Ectodermal cell (in vitro differentiated cells): ENCODE data around the gene ASPG.
"Not testable (repeated sequence)": the region's sequence is repeated elsewhere in the genome, so short reads cannot be mapped to it uniquely, and the experiment has no call there.

Experiments
- H3K27ac ChIP-seq: 2 replicates; pipeline ENCODE4 v1.7.0; 2013; ENCODE audit warnings: mild to moderate bottlenecking, low read depth, low read length; ENCODE audit not compliant: insufficient read depth, poor library complexity, severe bottlenecking
- H3K27me3 ChIP-seq: 2 replicates; pipeline ENCODE4 v1.7.0; 2013; ENCODE audit warnings: mild to moderate bottlenecking, low read length; ENCODE audit not compliant: insufficient read depth, control insufficient read depth, poor library complexity, severe bottlenecking
- H3K36me3 ChIP-seq: one replicate; pipeline ENCODE4 v1.7.0; 2013; ENCODE audit warnings: low read length; ENCODE audit not compliant: control insufficient read depth, insufficient read depth
- H3K4me1 ChIP-seq: one replicate; pipeline ENCODE4 v1.7.0; 2013; ENCODE audit warnings: low read length; ENCODE audit not compliant: control insufficient read depth, insufficient read depth
- H3K4me3 ChIP-seq: 2 replicates; pipeline ENCODE4 v1.7.0; 2013; ENCODE audit warnings: low read depth, low read length, control low read depth; ENCODE audit not compliant: insufficient read depth
- H3K9me3 ChIP-seq: 2 replicates; pipeline ENCODE4 v1.7.0; 2013; ENCODE audit warnings: mild to moderate bottlenecking, low read length, moderate library complexity; ENCODE audit not compliant: control insufficient read depth
- WGBS, 2 experiments: methylation state at CpG; one replicate each; pipeline ENCODE4 v1.1.7; 2013; ENCODE audit warnings: missing lambda C conversion rate in 2 of 2; 5-methylcytosine and 5-hydroxymethylcytosine counted together

ASPG gene

DNA sequence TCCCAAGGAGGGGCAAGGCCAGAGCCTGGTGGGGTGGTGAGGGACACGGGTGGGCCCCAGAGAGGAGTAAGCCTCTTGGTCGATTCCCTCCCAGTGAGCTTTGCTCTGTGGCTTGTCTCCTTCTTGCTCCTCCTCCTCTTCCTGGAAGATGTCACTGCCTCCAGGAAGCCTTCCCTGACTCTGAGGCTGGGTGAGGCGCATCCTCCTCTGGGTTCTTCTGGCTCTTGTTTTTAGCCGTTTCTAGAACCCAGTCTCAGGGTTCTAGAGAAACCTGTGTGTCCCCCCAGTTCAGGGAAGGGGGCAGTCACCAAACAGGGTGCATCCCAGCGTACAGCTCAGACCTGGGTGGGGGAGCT is 65.5 kb downstream of the ASPG start:
- Histone ChIP-seq H3K4me3 (no peak overlapping the region), H3K4me1 (peaks cover 24% of the 10 kb centered on the region), H3K27ac (no peak overlapping the region), H3K36me3 (no peaks in the 10 kb centered on the region), H3K27me3 (no peaks in the 10 kb centered on the region), H3K9me3 (no peaks in the 10 kb centered on the region)
- 85 to 89% methylated on average over 5 of the region's 5 CpGs for WGBS, 2 experiments

DNA sequence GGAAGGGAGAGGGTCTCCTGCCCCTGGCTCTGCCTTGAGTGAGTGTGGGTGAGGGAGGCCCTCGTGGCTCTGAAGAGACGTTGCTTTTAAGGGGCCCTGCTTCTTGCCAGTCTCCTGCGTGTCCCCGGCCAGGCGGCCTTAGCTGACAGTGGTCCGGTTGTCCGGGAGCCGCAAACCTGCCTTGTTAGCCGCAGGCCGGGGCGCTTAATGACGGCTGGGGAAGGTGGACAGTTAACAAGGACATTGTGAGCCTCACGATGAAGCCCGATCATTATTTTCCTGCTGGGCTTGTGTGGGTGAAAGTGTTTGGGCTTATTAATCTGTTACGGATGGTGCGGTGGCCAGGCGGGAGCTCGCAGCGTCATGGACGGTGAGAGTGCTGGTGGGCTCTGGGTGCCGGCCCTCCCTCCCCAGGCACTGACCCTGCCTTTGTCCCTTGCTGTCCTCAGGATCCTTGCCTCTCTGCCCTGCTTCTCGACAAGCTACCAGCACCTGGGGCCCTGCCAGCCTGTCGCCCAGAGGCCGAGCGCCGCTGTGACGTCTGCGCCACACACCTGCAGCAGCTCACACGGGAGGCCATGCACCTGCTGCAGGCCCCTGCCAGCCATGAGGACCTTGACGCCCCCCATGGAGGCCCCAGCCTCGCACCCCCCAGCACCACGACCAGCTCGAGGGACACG is 66.2 kb downstream of the ASPG start:
- no peak overlapping the region for H3K27ac ChIP-seq
- no peaks in the 10 kb centered on the region for H3K9me3 ChIP-seq
- WGBS, 2 experiments = 92% methylated on average over 34 of the region's 34 CpGs
- no peaks in the 10 kb centered on the region for H3K27me3 ChIP-seq
- no peaks in the 10 kb centered on the region for H3K36me3 ChIP-seq
- peaks cover 24% of the 10 kb centered on the region for H3K4me1 ChIP-seq
- no peak overlapping the region for H3K4me3 ChIP-seq

DNA sequence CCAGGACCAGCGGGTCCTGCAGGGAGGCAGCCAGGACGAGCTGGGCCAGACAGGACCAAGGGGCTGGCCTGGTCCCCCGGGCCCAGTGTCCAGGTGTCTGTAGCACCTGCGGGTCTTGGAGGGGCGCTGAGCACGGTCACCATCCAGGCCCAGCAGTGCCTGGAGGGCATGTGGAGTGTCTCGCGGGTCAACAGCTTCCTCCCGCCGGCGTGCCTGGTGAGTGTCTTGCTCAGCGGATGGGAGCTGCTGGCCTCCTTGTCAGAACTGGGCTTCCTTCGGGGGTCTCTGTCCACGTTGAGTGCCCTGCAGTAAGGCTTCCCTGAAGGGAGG is 66.7 kb downstream of the ASPG start:
- H3K9me3 ChIP-seq = no peaks in the 10 kb centered on the region
- H3K4me1 ChIP-seq = peaks cover 24% of the 10 kb centered on the region
- no peak overlapping the region for H3K4me3 ChIP-seq
- no peaks in the 10 kb centered on the region for H3K36me3 ChIP-seq
- H3K27me3 ChIP-seq = no peaks in the 10 kb centered on the region
- 93 to 96% methylated on average over 14 of the region's 14 CpGs for WGBS, 2 experiments
- no peak overlapping the region for H3K27ac ChIP-seq

DNA sequence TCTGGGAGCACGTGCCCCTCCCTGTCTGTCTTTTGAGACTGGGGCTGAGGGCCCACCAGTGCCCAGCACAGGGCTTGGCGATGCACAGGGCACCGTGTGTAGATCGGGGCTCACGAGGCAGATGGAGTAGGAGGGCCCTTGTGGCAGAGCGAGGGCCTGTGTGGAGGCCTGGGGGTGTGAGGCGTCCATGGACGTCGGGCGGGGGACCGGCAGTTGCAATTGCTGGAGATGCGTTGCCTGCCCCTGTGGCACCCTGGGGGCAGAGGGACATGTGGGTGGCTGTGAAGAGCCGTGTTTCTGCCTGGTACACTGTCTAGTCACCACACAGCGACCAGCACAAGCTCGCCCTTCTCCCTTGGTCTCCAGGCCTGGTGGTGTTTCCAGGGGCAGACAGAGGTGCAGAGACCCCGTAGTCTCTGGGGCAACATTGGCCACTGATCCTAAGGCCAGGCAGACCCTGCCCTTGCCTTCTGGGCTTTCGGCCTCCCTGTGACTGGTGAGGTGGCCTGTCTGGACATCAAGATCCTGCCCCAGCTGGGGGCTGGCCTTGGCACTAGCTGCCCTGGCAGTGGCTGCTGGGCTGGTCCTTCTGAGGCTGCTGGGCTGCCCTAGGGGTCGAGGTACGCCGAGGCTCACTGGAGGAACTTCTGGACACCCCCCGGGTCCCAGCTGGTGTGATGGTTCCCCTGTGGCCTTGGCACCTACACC is 67.3 kb downstream of the ASPG start:
- Histone ChIP-seq H3K9me3 (no peaks in the 10 kb centered on the region), H3K27me3 (no peaks in the 10 kb centered on the region), H3K4me3 (no peak overlapping the region), H3K4me1 (peaks cover 19% of the 10 kb centered on the region), H3K36me3 (no peaks in the 10 kb centered on the region), H3K27ac (no peak overlapping the region)
- 95 to 97% methylated on average over 21 of the region's 21 CpGs for WGBS, 2 experiments

DNA sequence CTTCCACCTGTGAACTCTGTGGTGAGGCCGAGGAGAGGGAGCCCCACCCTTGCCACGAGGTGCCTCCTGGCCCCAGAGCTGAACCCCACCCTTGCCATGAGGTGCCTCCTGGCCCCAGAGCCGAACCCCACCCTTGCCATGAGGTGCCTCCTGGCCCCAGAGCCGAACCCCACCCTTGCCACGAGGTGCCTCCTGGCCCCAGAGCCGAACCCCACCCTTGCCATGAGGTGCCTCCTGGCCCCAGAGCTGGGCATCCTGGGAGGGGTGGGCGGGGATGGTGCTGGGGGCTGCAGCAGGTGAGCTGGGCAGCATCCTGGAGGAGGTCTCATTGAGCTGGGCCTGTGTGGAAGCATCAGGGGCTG is 67.9 kb downstream of the ASPG start:
- not testable (repeated sequence) for H3K36me3 ChIP-seq, H3K27me3 ChIP-seq, H3K27ac ChIP-seq, H3K9me3 ChIP-seq, H3K4me3 ChIP-seq
- WGBS, 2 experiments = 53 to 58% methylated on average over 6 to 7 of the region's 7 CpGs
- H3K4me1 ChIP-seq = peaks cover 13% of the 10 kb centered on the region

DNA sequence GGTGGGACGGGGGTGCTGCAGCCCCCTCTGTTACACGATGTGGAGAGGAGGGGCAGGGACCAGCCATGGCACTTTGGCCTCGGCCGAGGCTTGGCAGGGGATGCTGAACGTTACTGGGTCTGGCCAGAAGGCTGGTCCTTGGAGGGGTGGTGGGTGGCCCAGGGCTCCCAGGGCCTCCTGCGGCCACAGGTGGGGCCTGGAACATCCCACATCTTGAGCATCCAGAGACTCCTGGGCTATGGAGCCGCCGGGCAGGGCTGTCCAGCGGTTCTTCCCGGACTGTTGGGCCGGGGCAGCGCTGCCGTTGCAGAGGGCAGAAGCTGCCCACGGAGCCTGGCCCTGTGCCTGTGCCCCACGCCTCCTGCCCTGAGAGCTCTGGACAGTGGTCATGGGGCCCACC is 68.7 kb downstream of the ASPG start:
- Histone ChIP-seq H3K27ac (no peak overlapping the region), H3K4me1 (peaks cover 5% of the 10 kb centered on the region), H3K27me3 (no peaks in the 10 kb centered on the region), H3K4me3 (no peak overlapping the region), H3K9me3 (no peaks in the 10 kb centered on the region), H3K36me3 (no peaks in the 10 kb centered on the region)
- WGBS, 2 experiments = 88 to 89% methylated on average over 15 of the region's 15 CpGs

DNA sequence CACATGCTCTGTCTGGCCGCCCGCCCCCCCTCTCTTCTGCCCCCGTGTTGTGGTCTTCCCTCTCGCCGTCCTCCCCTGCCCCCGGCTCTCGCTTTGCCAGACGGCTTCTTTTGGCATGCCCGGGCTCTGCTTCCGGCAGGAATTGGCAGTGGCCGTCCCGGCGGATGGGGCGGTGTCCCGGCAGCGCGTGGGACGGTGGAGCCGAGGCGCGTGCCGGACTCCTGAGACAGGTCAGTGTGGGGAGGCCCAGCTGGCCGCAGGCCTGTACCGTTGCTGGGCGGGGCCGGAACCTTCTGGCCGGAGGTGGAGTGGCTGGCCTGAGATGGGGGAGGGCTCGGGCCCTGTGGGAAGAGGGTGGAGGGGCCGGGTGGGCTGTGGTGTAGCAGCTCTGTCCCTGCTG is 70.0 kb downstream of the ASPG start:
- Histone ChIP-seq H3K36me3 (no peaks in the 10 kb centered on the region), H3K4me3 (no peak overlapping the region), H3K27ac (no peak overlapping the region), H3K9me3 (no peaks in the 10 kb centered on the region), H3K4me1 (no peaks in the 10 kb centered on the region), H3K27me3 (no peaks in the 10 kb centered on the region)
- WGBS, 2 experiments = 93 to 94% methylated on average over 29 of the region's 29 CpGs

DNA sequence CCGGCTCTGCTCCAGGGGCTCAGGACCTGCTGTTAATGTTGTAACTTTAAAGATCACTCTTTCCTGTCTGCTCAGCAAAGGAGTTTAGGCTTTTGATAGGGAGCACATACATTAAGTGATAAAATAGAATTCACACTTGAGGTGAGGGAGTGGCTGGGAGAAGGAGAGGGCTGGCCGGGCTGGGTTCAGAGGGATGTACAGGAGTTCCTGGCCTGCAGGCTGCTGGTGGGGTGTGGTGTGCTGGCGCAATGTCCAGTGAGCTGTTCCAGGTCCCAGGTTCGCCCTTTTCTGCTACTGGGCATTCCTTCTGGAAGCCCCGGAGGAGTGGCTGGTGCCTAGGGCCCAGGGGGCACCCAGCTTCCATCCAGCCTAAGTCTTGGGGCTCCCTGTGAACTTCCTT is 70.6 kb downstream of the ASPG start:
- Histone ChIP-seq H3K9me3 (no peaks in the 10 kb centered on the region), H3K27ac (no peak overlapping the region), H3K36me3 (no peaks in the 10 kb centered on the region), H3K4me3 (no peak overlapping the region), H3K27me3 (no peaks in the 10 kb centered on the region), H3K4me1 (no peaks in the 10 kb centered on the region)
- whole genome bisulfite sequencing, 2 experiments = 93 to 95% methylated on average over 5 of the region's 5 CpGs

DNA sequence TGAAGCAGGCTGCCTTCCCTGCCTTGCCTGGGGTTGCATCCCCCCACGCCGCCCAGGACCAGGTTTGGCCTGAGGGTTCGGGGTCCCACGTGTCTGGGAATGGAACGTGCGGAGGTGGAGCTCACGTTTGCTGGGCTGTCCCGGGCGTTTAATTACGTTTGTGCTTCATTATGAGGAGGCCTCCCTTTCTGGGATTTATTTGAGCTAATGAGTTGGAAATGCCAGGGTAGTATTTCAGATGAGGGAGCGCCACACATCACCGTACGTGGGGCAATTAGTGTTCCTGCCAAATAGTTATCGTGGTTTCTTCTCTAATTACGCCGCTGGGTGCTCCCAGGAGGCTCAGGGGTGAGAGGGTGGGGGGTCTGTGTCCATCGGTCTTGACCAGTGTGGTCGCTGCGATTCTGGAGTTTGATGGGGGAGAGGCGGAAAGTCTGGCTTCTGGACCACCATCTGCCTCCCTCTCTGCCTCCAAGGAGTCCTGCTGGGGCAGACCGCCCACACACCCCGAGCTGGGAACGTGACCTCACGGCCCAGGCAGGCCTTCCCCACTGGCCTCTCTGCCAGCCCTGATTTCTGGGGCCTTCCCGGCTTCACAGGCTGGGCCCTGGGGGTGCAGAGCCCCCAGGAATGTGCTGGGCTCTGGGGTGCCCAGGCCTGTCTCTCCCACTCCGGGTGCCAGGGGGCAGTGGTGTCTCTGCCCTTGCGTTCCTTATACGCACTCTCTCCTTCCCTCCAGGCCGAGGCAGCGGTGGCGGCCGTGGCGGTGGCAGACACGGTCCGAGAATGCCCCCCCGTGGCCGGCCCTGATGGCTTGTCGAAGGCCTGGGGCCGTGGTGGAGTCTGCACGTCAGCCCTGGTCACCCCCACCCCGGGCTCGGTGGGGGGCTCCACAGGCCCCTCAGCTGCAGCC is 71.8 kb downstream of the ASPG start:
- Histone ChIP-seq H3K4me1 (no peaks in the 10 kb centered on the region), H3K27me3 (no peaks in the 10 kb centered on the region), H3K4me3 (no peak overlapping the region), H3K36me3 (no peaks in the 10 kb centered on the region), H3K9me3 (no peaks in the 10 kb centered on the region), H3K27ac (no peak overlapping the region)
- 88% methylated on average over 42 of the region's 42 CpGs for WGBS, 2 experiments
